IPS-15b (cell line): Measurements from ENCODE around the gene ADAMTS10.
"Not testable (repeated sequence)": the region's sequence is repeated elsewhere in the genome, so short reads cannot be mapped to it uniquely, and the experiment has no call there.

Experiments
- H3K27me3 ChIP-seq: one replicate; pipeline ENCODE4 v1.6.1; 2013; ENCODE audit warnings: low read length; ENCODE audit not compliant: control insufficient read depth, insufficient read depth
- H3K36me3 ChIP-seq: one replicate; pipeline ENCODE4 v1.6.1; 2013; ENCODE audit warnings: low read length; ENCODE audit not compliant: control insufficient read depth, insufficient read depth
- H3K4me1 ChIP-seq: one replicate; pipeline ENCODE4 v1.6.1; 2013; ENCODE audit warnings: mild to moderate bottlenecking, low read length; ENCODE audit not compliant: control insufficient read depth, insufficient read depth
- H3K4me3 ChIP-seq: one replicate; pipeline ENCODE4 v1.5.1; 2013; ENCODE audit warnings: low read depth, low read length
- H3K9ac ChIP-seq: one replicate; pipeline ENCODE4 v1.6.1; 2013; ENCODE audit warnings: low read depth, mild to moderate bottlenecking, low read length
- H3K9me3 ChIP-seq: one replicate; pipeline ENCODE4 v1.6.1; 2013; ENCODE audit warnings: mild to moderate bottlenecking, low read length; ENCODE audit not compliant: control insufficient read depth, insufficient read depth

The ADAMTS10 gene

DNA sequence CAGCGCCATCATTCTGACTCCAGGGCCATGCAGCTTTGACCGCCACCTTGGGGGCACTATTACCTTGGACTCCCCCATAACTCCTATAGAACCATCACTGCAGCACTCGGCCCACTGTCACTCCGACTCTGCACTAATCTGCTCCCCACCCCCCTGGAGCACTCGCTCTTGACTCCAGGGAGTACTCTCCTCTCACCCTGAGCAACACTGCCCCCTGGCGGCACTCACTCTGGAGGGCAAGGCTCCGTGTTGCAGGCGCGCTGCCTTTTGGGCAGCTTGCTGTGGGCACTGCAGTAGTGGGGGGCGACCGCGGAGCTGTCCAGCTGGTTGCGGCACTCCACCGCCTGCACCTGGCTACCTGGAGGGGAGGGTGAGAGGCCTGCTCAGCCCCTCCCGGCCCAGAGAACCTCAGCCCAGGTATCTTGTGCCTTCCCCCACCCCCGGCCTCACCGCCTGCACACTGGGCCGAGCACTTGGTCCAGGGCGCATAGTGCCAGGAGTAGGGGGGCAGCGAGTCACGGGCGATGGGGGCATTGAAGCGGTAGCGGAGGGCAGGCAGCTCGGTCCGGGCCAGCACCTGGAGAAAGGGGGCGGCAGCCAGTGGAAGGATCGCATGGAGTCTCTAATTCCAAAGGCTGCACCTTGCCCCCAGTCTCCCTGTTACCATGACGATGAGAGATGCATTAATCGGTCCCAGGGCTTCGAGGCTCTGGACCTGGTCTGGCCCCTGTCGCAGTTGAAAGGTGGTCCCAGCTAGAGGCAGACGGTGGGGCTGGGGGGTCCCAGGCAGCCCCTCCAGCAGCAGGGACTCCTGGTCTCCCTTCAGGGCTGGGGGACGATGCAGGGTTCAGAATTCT lies 24.4 kb downstream of the ADAMTS10 start:
- H3K9me3 ChIP-seq: no peaks in the 10 kb centered on the region
- no peak overlapping the region for H3K9ac ChIP-seq
- H3K4me3 ChIP-seq: no peak overlapping the region
- peaks cover 4% of the 10 kb centered on the region for H3K27me3 ChIP-seq
- no peaks in the 10 kb centered on the region for H3K36me3 ChIP-seq
- H3K4me1 ChIP-seq: no peaks in the 10 kb centered on the region

DNA sequence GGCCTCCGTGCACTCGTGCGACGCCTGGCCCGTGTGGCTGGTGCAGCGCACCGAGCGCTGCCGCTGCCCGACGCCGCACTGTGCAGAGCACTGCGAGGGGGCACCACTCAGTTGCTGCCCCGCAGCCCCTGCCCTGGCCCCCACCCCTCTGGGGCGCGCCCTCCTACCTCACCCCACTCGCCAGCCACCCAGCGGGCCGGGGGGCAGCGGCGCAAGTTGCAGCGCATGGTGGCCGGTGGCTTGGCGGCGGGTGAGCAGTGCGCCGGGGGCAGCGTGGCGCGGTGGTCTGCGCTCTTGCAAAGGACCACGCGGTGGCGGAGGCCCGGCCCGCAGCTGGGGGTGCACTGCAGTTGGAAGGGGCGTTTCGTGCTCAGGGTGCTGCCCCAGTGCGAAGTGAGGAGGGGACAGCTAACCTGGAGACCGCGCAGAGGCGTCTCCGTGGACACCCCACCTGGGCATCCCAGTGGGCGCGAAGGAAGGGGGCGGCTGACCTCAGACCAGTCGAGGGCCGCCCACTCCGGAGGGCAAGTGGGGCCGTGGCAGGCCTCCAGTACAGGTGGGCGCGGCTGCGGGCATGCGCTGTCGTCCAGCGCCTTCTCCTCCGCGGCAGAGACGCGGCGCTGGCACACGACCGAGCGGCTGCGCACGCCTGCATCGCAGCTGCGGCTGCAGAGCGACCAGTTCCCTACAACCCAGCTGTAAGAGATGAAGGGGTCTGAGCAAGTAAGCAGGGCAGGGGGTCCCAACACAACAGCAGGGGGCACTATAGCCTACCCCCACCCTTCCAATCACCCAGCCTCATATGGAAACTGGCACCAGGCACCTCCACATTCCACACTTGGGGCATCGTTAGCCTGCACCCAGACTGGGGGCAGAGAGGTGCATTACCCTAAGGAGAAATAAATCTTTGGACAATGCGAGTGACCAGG lies 25.3 kb downstream of the ADAMTS10 start:
- Histone ChIP-seq H3K9ac (no peak overlapping the region), H3K27me3 (no peaks in the 10 kb centered on the region), H3K4me1 (no peaks in the 10 kb centered on the region), H3K9me3 (no peaks in the 10 kb centered on the region), H3K4me3 (no peak overlapping the region), H3K36me3 (no peaks in the 10 kb centered on the region)

DNA sequence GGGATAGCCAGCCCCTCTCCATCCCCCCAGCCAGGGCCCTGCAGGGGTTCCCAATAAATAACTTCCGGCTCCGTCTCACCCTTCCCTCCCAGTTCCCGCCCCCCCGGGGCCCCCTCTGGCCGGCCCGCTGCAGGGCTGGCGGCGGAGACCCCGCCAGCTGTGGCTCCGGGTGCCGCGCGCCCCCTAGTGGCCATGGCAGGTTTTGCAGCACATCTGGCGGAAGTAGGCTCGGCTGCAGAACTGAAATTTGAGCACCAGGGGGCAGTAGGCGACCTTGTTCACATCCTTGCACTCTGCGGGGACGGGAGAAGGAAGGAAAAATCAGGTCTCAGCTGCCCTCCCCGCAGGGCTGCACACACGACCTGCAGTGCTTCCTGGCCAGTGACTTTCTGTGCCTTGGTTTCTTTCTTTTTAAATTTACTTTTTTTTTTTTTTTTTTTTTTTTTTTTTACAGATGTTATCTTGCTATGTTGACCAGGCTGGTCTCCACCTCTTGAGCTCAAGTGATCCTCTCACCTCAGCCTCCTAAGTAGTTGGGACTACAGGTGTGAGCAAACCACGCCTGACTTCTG lies 29.7 kb downstream of the ADAMTS10 start:
- Histone ChIP-seq H3K36me3 (no peaks in the 10 kb centered on the region), H3K4me3 (no peak overlapping the region), H3K27me3 (no peaks in the 10 kb centered on the region), H3K9ac (no peak overlapping the region), H3K9me3 (no peaks in the 10 kb centered on the region), H3K4me1 (peaks cover 9% of the 10 kb centered on the region)

DNA sequence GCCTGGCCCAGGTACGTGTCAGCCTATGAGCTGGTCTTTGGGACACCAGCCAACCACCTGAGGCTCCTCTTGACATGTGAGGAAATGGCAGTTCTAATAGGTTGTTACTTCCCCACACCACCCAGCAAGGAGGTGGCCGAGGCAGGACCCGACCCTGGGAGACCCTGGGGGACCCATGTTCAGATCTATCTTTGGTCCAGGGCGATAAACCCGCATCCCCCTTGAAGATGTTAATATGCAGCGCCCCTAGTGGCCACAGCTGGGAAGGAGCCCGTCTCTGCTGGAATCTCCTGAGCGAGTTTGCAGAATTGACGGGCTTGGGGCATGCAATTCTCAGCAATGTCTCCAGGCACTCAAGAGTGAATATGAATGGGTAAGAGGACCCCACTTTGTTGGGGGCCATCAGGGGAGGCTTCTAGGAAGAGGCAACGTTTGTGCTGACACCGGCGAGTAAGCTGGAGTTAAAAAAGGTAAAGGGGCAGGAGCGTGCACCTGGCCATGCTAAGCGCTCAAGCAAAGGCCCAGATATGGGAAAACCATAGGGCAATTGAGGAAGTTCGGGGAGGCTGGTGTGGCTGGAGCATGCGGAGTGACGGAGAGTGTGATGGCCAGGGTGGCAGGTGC lies 31.8 kb downstream of the ADAMTS10 start:
- H3K36me3 ChIP-seq: no peaks in the 10 kb centered on the region
- no peaks in the 10 kb centered on the region for H3K27me3 ChIP-seq
- no peaks in the 10 kb centered on the region for H3K9me3 ChIP-seq
- peaks cover 9% of the 10 kb centered on the region for H3K4me1 ChIP-seq
- no peak overlapping the region for H3K4me3 ChIP-seq
- H3K9ac ChIP-seq: no peak overlapping the region

DNA sequence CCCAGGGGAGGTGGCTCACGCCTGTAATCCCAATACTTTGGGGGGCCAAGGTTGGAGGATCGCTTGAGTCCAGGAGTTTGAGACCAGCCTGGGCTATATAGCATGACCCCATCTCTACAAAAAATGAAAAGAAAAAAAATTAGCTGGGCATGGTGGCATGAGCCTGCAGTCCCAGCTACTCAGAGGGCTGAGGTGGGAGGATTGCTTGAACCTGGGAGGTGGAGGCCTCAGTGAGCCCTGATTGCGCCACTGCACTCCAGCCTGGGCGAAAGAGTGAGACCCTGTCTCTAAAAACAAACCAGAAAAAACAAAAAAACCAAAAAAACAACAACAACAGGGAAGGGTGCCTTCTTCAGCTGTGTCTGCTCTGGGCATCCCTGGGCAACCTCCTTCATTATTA lies 32.8 kb downstream of the ADAMTS10 start:
- no peak overlapping the region for H3K9ac ChIP-seq
- H3K36me3 ChIP-seq: no peaks in the 10 kb centered on the region
- H3K4me1 ChIP-seq: peaks cover 9% of the 10 kb centered on the region
- no peaks in the 10 kb centered on the region for H3K9me3 ChIP-seq
- no peak overlapping the region for H3K4me3 ChIP-seq
- H3K27me3 ChIP-seq: no peaks in the 10 kb centered on the region

DNA sequence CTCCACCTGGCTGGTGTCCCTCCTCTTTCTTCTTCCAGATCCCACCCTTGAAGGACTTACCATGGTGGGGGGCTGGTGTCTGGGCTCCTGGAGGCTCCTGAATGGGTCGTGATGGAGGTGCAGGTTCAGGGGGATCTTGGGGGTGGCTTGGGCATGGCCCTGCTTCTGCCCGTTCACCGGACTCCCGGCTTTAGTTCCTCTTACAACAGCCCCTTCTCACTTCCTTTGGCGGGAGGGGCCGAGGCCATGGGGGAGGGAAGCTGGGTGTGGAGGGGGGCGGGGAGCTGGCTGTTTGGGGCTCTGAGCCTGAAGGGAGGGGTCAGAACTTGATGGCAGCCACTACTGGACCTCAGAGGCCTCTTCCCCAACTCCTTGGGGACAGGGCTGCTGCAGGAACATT lies 33.3 kb downstream of the ADAMTS10 start, which contains the start of gene MYO1F:
TSS of gene MYO1F (minus strand) at position 196 of the 400 bp plus-strand sequence. CDS start at position 63, 133 bp downstream.
- no peak within 1 kb of the TSS for H3K4me3 ChIP-seq

DNA sequence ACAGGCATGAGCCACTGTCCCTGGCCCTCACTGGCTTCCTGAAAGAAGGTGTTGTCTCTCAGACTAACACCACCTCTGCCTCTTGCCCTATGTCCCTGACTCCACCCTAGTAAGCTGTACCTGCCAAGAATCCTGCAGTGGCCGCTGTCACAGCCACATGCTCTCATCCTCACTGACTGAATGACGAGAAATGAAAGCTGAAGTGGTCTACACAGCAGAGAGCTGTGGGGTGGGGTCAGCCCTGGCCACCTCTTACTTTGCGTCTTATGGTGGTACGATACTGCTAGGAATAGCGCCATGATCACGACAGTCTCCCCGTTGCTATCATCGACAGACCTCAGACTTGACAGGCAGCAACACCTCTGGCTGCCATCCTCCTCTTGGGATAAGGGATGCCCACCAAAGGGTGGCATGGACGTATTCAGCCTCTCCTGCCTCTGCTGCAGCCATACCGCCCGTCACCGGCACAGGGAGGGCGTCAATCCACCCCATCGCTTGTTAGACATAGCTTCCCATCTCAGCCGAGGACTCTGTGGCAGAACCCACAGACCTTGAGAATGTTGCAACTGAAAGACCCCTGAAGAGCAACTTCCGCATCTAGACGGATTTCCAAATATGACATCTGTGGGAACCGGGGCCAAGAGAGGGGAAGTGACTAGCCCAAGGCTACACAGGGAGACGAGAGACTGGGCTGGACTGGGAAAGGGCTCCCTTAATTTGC lies 34.1 kb downstream of the ADAMTS10 start:
- Histone ChIP-seq H3K9ac (no peak overlapping the region), H3K9me3 (no peaks in the 10 kb centered on the region), H3K36me3 (no peaks in the 10 kb centered on the region), H3K4me3 (no peak overlapping the region), H3K4me1 (peaks cover 9% of the 10 kb centered on the region), H3K27me3 (no peaks in the 10 kb centered on the region)

More for the DNA sequence above, 33.3 kb downstream of the ADAMTS10 start, which contains the start of gene MYO1F:
- Histone ChIP-seq H3K9ac (no peak within 1 kb of the TSS), H3K4me1 (peaks cover 9% of the 10 kb centered on the region), H3K36me3 (no peaks in the 10 kb centered on the region), H3K9me3 (no peaks in the 10 kb centered on the region), H3K27me3 (no peaks in the 10 kb centered on the region)

DNA sequence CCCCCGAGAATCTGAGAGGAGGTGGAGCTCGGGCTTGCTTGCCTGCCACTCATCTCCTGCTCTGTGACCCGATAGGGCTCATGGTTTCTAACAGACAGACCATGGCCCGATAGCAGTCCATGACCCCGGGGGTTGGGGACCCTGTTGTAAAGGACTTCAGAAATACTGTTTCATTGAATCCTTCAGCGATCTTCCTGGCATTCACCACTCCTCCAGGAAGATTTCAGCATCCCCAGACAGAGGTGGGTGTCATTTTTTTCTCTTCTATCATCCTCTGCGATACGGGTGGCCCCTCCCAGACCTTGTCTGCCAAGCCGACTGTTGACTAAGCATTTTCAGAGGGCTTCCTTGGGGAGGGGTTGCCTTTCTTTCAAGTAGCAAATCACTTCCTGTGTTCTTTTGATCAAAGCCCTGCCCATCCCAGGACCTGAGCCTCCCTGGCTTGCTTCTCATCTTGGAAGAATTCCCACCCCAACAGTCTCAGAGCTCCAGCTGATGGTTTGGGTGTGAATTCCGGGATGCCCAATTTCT lies 35.0 kb downstream of the ADAMTS10 start:
- H3K9ac ChIP-seq: no peak overlapping the region
- H3K27me3 ChIP-seq: no peaks in the 10 kb centered on the region
- H3K9me3 ChIP-seq: no peaks in the 10 kb centered on the region
- H3K36me3 ChIP-seq: no peaks in the 10 kb centered on the region
- peak overlapping the region; percentile 18 for H3K4me3 ChIP-seq
- H3K4me1 ChIP-seq: peaks cover 9% of the 10 kb centered on the region

DNA sequence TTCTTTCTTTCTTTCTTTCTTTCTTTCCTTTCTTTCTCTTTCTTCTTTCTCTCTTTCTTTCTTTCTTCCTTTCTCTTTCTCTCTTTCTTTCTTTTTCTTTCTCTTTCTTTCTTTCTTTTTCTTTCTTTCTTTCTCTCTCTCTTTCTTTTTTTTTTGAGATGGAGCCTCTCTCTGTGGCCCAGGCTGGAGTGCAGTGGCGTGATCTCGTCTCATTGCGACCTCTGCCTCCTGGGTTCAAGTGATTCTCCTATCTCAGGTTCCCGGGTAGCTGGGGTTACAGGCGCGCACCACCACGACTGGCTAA lies 35.9 kb downstream of the ADAMTS10 start:
- not testable (repeated sequence) for H3K36me3 ChIP-seq, H3K9me3 ChIP-seq, H3K4me3 ChIP-seq, H3K4me1 ChIP-seq, H3K27me3 ChIP-seq, H3K9ac ChIP-seq

DNA sequence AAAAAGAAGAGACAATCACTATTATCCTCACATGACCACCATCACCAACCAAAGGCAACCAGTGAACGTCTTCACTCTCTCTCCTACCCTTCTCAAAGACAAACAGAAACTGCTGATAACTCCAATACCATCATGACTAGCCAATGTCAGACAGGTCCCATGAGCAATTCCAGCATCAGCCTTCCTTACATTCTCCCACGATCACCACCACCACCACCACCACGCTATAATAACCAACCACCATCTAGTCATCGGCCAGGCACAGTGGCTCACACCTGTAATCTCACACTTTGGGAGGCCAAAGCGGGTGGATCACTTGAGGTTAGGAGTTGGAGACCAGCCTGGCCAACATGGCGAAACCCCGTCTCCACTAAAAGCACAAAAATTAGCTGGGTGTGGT lies 37.2 kb downstream of the ADAMTS10 start:
- Histone ChIP-seq H3K4me3 (no peak overlapping the region), H3K4me1 (peaks cover 6% of the 10 kb centered on the region), H3K27me3 (no peaks in the 10 kb centered on the region), H3K9me3 (no peaks in the 10 kb centered on the region), H3K36me3 (no peaks in the 10 kb centered on the region), H3K9ac (no peak overlapping the region)

DNA sequence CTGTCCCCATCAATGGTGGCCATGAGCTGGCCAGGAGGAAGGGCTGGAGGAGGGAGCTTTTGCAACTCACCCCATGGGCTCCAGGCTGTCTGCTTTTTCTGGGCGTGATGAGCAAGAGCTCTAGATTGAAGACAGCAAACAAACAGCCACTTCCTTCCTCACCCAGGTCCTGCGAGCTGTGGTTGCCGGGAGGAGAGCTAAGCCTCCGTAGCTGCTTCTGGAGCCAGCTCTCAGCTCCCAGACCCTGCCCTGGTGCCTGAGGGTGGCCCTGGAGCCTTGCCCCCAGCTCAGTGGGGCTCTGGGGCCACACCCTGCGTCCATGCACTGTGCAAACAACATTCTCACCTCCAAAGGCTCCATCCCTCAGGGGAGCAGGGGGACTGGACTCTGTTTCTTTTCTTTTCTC lies 39.5 kb downstream of the ADAMTS10 start:
- no peaks in the 10 kb centered on the region for H3K4me1 ChIP-seq
- H3K9ac ChIP-seq: no peak overlapping the region
- no peak overlapping the region for H3K4me3 ChIP-seq
- no peaks in the 10 kb centered on the region for H3K36me3 ChIP-seq
- H3K9me3 ChIP-seq: no peaks in the 10 kb centered on the region
- H3K27me3 ChIP-seq: no peaks in the 10 kb centered on the region
